GM21529 (cell line): Measurements from ENCODE around the gene HOXA5.

ENCODE experiments used
- ATAC-seq: cut with Tn5 transposase; IDR thresholded peaks from one replicate; pipeline ENCODE4 v1.9.1; 2021; ENCODE audit not compliant: unreplicated experiment

The HOXA5 gene

GRCh38 chr7:27143023-27143949 is at the start of gene HOXA5:
HOXA5 (minus strand) TSS chr7:27143681; CDS start chr7:27143607, 74 bp downstream.
- ATAC-seq, result no peak

GRCh38 chr7:27192546-27193334 is 49.3 kb upstream of the HOXA5 start:
- no peak for ATAC-seq

DNA sequence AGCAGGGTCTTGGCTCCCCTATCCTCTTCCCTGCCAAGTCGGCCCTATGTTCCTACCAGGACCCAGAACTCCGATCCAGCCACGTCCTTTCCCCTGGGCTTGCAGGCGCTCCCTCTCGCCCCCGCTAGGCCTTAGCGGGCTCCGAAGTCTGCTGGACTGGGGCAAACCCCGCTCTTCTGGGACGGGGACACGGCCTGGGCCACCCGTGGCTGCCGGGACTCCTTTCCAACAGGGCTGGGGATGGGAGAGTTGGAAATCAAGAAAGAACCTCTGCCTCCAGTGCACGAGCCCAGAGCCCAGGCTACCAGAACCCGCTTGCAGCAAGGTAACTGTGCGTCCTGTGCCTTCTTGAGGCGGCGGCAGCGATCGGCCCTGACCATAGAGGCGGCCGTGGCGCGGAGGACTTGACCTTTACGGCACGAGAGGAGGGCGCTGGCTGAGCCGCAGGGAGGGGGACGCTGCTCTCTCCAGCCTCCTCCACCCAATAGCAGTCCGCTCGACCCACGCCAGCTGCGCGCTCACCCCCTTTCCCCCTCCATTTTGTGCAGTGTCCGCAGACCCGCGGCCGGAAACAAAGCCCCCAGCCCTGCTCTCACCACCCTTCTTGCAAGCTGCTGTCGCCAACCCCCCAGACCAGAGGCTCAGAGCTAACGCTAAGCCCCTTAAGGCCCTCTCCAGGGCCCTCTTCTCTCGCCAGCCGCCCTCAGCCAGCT is 48.5 kb upstream of the HOXA5 start:
- ATAC-seq, result no peak

GRCh38 chr7:27191161-27191731 is 47.8 kb upstream of the HOXA5 start:
- no peak for ATAC-seq

- ATAC-seq, result no peak
These were observed 46.7 kb upstream of the HOXA5 start for GRCh38 chr7:27189997-27190748.

DNA sequence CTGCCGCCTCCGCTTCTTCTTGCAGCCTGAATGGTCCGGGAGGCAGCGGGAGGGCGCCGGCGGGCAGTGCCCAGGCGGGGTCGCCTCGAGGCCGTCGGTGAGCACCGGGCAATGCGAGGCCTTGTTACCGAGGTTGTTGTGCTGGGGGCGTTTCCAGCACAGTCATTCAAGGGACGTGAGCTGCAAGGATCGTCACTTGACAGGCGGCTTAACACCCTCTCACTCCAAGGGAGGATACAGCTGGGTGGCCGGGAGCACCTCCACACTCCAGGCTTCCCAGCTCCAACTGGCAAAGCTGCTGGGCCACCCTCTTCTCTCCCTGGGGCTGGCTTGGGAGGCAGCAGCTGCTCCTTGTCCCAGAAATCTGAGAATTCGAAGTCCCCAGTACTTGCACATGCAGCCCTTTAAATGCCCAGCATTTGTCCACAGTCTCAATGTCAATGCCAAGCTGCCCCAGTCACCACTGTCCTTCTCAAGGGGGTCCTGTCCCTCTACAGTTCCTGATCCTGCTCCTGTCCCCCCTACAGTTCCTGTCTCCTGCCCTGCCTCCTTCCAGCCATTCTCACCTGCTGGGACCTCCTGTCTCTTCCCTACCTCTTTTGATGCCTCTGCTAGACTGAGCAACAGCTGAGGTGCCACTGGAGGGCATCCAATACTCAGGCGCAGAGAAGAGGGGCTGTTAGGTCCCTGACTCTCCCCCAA is 46.0 kb upstream of the HOXA5 start:
- no peak for ATAC-seq

GRCh38 chr7:27188386-27189294 is 45.2 kb upstream of the HOXA5 start:
- ATAC-seq, result no peak

GRCh38 chr7:27187475-27188385 is 44.2 kb upstream of the HOXA5 start:
- ATAC-seq, result no peak

- ATAC-seq, result no peak
These were observed 43.4 kb upstream of the HOXA5 start for GRCh38 chr7:27186668-27187474.

DNA sequence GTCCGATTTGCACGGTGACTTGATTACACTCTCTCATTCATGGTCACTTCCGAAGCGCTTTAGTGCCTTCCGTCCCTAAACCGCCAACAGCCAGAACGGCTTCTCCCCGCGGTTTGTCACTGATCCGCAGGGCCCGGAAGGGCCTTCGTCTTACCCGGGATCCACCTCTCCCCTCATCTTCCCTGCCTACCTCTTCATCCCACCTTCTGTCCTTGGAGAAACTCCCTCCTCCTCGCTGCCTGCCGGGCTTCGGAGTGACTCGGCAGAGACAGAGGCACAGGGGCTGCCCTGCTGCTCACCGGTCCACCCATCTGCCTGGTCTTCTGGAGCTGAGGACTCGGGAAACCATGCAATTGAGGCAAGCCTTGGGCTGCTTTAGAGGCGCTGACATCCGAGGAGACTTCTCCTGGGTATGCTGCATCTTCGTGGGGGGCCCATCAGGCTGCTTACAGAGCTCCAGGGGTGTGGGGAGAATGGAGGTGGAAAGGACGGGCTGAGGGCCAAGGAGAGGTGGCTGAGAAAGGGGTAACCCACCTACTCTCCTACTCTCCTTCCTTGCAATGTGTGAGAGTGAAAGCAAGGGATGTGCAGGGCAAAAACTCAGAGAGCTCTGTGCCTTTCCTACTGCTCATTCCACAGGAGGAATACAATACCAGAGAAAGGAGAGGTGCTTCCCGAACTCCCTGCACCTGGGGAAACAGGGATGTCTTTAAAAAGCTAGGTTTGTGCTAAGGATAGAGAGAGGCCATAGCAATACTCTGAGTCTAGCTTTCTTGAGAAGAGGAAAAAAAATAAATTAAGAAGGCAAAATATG is 42.6 kb upstream of the HOXA5 start:
- no peak for ATAC-seq

GRCh38 chr7:27185013-27185853 is 41.8 kb upstream of the HOXA5 start, which contains the start of gene HOXA11:
HOXA11 (minus strand) TSS chr7:27185232; CDS start chr7:27185144, 88 bp downstream.
- no peak for ATAC-seq

DNA sequence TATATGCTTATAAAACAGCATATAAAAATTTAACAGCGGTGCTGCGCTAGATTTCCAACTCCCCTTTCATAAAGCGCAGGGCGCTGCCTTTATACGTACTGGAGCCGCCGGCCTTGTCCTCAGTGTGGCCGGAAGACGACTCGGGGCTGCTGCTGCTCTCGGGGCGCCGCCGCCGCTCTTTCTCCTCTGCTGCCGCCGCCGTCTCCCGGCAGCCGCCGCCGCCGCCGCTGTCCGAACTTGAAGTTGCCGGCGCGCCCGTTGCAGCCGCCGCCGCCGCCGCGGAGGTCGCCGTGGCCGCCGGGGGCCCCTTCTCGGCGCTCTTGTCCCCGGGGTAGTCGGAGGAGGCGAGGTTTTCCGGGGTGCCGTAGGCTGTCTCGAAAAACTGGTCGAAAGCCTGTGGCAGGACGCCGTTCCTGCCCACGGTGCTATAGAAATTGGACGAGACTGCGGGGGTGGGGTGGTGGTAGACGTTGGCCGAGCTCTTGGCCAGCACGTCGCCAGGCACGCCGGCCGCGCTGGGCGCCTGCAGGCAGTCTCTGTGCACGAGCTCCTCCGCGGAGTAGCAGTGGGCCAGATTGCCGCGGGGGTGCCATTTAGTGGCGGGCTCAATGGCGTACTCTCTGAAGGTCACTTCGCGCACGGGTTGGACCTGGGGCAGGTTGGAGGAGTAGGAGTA is 41.0 kb upstream of the HOXA5 start:
- ATAC-seq, result no peak

DNA sequence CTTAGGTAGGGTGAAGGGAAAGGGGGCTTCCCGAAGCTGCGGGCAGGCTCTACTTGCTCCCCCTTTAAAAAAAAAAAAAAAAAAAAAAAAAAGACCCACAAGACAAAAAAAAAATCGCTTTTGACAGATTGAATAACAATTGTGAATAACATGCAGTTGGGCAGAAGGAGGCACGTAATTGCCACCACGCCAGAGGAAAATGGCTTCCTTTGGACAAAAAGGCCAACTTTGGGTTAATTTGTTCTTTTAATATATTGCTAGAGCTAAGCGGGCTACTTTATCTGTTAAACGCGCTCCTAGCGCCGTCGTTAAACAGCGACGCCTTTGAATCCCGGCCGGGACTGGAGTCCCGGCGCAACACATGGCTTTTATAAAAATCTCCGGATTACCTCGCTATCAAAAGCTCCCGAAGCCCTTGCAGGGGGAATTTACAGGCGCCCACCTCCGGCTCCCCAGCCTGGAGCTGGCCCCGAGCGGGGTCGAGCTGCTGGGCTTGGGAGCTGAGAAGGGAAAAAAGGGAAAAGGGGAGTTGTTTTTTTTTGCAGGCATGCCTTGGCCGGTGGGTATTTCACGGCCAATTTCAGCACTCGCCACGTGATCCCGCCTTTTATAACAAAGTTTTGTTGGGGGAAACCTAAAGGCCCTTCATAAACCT is 40.3 kb upstream of the HOXA5 start:
- ATAC-seq, result no peak
